Astrocyte of the cerebellum (primary cell): ENCODE data around the gene PITPNC1.
"Not testable (repeated sequence)": the region's sequence is repeated elsewhere in the genome, so short reads cannot be mapped to it uniquely, and the experiment has no call there.

Experiments
- DNase-seq: peaks from one replicate; pipeline ENCODE4 v3.0.0-alpha.2; 2011; ENCODE audit warnings: low read depth
- H3K4me3 ChIP-seq: 2 replicates; pipeline ENCODE4 v1.5.1; 2011; ENCODE audit warnings: mild to moderate bottlenecking, low read depth, low read length, moderate library complexity
- in situ Hi-C: cut with HindIII; loops from 2 replicates; pipeline ENCODE4 v1.10.0; 2017; ENCODE audit warnings: low sequenced_read_pairs
- TF ChIP-seq, protein P1 (sequence below): IDR thresholded peaks from 2 replicates; pipeline ENCODE4 v1.5.1; 2012; ENCODE audit warnings: low read length, low read depth, moderate library complexity, mild to moderate bottlenecking; ENCODE audit errors: missing control alignments

PITPNC1 gene

DNA sequence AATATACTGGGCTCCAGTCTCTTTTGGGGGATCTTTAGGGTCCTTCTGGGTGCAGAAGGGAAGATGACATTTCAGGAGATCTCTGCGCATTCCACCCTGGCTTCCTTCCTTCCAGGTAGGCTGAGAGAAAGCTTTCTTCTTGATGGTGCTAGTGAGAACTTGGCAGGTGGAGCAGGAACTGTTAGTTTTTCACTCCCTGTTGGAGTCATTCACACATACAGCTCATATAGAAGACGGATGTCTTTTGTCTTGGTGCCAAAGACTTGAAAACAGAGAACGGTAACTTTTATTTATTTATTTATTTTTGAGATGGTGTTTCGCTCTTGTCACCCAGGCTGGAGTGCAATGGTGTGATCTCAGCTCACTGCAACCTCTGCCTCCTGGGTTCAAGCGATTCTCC is 43.9 kb downstream of the PITPNC1 start:
- in situ Hi-C loops: no loop called here
- H3K4me3 ChIP-seq: no peak overlapping the region
- no peak for DNase-seq
- TF ChIP-seq, protein P1, sequence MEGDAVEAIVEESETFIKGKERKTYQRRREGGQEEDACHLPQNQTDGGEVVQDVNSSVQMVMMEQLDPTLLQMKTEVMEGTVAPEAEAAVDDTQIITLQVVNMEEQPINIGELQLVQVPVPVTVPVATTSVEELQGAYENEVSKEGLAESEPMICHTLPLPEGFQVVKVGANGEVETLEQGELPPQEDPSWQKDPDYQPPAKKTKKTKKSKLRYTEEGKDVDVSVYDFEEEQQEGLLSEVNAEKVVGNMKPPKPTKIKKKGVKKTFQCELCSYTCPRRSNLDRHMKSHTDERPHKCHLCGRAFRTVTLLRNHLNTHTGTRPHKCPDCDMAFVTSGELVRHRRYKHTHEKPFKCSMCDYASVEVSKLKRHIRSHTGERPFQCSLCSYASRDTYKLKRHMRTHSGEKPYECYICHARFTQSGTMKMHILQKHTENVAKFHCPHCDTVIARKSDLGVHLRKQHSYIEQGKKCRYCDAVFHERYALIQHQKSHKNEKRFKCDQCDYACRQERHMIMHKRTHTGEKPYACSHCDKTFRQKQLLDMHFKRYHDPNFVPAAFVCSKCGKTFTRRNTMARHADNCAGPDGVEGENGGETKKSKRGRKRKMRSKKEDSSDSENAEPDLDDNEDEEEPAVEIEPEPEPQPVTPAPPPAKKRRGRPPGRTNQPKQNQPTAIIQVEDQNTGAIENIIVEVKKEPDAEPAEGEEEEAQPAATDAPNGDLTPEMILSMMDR: no peak

DNA sequence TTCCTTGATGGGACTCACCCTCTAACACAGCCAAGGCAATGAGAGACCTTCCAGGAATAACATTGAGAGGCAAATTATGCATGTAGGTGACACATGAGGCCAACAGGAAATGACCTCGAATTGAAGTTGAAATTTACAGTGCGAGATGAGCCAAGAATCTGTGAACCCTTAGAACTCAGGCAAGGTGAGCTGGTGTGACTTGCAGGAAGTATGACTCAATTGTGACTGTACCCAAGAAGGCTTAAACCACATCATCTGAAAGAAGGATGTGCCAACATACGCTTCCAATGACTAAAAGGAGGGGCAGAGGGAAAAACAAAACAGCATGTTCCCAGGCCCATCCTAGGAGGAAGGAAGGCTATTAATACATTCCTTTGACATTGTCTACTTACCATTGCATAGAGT is 44.8 kb downstream of the PITPNC1 start:
- in situ Hi-C loops: no loop called here
- TF ChIP-seq, protein P1: no peak
- DNase-seq: peak; percentile 48
- H3K4me3 ChIP-seq: no peak overlapping the region

DNA sequence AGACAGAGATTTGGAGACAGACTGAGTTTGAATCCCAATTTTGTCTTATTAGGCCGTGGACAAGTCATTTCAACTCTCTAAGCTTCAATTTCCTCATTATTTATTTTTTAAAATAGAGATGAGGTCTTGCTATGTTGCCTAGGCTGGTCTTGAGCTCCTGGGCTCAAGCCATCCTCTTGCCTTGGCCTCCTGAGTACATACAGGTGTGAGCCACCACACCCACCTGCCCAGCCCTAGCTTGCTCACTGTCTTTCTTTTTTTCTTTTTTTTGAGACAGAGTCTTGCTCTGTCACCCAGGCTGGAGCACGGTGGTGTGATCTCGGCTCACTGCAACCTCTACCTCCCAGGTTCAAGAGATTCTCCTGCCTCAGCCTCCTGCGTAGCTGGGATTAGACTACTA is 45.2 kb downstream of the PITPNC1 start:
- DNase-seq, in situ Hi-C loops, H3K4me3 ChIP-seq: not testable (repeated sequence)

DNA sequence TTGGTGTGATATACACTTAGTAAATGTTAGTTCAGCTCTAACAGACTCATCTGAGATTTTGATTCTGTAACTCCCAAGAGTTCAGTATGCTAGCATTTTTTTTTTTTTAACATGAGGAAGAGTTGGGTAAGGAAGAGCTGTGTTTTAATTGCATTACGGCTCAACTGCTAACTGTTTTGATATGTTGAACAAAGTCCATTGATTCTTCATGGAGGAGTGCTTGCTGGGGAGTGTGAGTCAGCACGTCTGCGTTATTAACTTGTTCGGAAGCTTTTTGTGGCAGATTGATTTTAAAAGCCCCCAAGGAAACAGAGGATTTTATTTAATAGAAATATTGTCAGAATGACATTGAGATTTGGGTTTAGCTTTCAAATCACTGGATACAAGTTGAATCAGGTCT is 45.8 kb downstream of the PITPNC1 start:
- H3K4me3 ChIP-seq: no peak overlapping the region
- DNase-seq: no peak
- in situ Hi-C loops: no loop called here
- TF ChIP-seq, protein P1: no peak

DNA sequence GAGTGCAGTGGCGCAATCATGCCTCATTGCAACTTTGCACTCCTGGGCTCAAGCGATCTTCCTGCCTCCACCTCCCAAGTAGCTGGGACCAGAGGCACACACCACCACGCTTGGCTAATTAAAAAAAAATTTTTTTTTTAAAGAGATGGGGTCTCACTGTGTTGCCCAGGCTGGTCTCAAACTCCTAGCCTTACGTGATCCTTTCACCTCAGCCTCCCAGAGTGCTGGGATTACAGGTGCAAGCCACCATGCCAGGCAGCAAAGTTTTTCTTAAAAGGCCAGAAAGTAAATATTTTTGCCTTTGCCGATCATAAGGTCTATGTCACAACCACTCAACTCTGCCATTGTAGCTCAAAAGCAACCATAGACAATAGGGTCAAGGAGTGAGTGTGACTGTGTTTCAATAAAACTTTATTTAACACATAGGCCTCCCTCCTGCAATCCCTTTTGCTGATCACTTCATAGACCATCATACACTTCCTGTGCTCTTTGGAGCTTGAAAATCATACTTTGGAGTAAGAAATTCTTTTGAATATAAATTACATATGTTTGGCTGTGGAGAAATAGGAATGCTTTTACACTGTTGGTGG is 48.6 kb downstream of the PITPNC1 start:
- TF ChIP-seq, protein P1: no peak

DNA sequence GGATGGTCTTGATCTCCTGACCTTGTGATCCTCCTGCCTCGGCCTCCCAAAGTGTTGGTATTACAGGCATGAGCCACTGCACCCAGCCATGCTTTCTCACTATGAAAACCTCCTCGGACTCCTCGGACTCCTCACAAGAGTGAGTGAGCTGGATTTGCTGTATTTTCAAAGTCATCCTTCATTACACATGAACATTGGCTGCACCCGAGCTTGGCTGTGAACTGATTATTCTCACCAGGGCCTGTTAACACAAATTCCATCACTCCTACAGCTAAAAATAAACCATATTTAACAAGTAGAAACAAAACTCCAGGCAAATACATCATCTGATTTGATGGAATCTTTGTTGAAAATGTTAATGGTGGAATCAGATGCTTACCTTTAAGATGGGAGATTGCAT is 50.3 kb downstream of the PITPNC1 start:
- no peak overlapping the region for H3K4me3 ChIP-seq
- no peak for DNase-seq
- in situ Hi-C loops: no loop called here
- TF ChIP-seq, protein P1: no peak

More for the DNA sequence above, 48.6 kb downstream of the PITPNC1 start:
- DNase-seq: no peak
- no peak overlapping the region for H3K4me3 ChIP-seq
- in situ Hi-C loops: no loop called here

DNA sequence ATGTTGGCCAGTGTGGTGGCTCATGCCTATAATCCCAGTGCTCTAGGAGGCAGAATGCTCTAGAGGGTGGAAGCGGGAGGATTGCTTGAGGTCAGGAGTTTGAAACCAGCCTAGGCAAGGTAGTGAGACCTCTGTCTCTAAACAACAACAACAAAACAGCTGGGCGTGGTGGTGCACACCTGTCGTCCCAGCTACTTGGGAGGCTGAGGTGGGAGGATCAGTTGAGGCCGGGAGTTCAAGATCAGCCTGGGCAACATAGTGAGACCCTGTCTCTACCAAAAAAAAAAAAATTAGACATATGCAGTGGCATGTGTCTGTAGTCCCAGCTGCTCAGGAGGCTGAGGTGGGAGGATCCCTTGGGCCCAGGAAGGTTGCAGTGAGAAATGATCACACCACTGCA is 53.4 kb downstream of the PITPNC1 start:
- DNase-seq, in situ Hi-C loops: not testable (repeated sequence)

DNA sequence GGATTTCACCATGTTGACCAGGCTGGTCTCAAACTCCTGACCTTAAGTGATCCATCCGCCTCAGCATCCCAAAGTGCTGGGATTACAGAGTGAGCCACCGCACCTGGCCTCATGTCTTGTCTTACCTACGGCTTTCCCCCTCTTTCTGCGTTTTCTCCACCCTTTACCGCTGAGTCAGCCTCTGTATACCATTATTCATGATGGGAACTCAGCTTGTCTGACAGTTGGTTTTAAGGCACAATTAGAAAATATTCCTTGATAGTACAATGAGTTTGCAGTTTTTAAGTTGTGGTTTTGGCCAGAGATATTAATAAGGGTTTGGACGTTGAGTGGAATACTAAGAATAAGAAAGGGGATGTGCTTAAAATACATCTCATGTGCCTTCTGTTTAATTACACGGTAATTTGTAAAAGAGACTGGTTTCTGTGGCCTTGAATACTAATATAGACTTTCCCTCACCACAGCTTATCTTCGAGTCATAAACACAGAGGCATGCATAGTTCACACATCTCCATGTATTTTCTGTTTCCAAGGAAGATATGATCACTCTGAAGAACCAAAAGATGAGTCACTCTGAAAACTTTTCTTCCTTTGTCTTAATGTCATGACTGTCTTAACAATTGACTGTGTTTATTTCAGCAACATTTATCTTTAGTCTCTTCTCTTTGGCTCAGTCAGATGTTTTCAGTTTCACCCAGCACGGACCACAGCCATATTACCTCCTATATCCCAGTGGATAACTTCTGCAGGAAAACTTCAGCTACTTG is 54.4 kb downstream of the PITPNC1 start:
- in situ Hi-C loops: no loop called here
- DNase-seq: peak; percentile 78
- TF ChIP-seq, protein P1: no peak
- no peak overlapping the region for H3K4me3 ChIP-seq

More for the DNA sequence above, 53.4 kb downstream of the PITPNC1 start:
- not testable (repeated sequence) for H3K4me3 ChIP-seq
